ENCODE results near the gene USP20. TPM values are rescaled to one million over a fixed set of nuclear protein-coding genes. Genes with fewer than 3 reads are reported as not detected.

The USP20 gene
- total and polyA plus RNA-seq, 2 donors (not counting 3 experiments of a cell fraction or from before 2014, with no cell fraction given): 13.4 to 25.9 TPM

DNA sequence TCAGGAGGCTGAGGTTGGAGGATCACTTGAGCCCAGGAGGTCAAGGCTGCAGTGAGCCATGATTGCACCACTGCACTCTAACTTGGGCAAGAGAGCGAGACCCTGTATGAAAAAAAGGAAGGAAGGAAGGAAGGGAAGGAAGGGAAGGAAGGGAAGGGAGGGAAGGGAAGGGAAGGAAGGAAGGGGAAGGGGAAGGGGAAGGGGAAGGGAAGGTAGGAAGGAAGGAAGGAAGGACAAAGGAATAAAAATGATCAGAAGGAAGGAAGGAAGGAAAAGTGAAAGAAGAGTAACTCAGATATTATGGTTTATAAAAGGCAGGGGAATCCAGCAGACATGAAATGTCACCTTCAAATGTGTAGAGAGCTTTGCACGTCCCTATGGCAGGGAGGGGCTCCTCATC is 64.4 kb downstream of the USP20 start:
- ChIA-PET CTCF (no interaction called here), POLR2A (no interaction called here)
- no peaks in the 10 kb centered on the region for H4K20me1 ChIP-seq (replicated peaks; ENCODE audit: control insufficient read depth, extremely low read depth, insufficient read depth, low read length)
- no peak overlapping the region for H3K4me2 ChIP-seq (ENCODE audit: insufficient read depth, low read length)
- no peaks in the 10 kb centered on the region for H3K79me2 ChIP-seq (ENCODE audit: control insufficient read depth, insufficient read depth, low read length)
- no peak overlapping the region for H3K27ac ChIP-seq (ENCODE audit: insufficient read depth, low read depth, low read length)
- DNase-seq (ENCODE audit: low read depth, low spot score) (no peak), FAIRE-seq (no peak)
- TF ChIP-seq FOS (IDR thresholded peaks at IDR 0.05; ENCODE audit: borderline replicate concordance, insufficient read depth, low read length): no peak
- intact Hi-C loops (cut with micrococcal nuclease) (no loop called here), dilution Hi-C loops (cut with MboI; ENCODE audit: extremely low pct_ligation_motif_present, low sequenced_read_pairs) (no loop called here)
- H3K9me1 ChIP-seq (replicated peaks; ENCODE audit: control insufficient read depth, extremely low read depth, insufficient read depth, low read length): no peaks in the 10 kb centered on the region
- H3K4me1 ChIP-seq (ENCODE audit: control insufficient read depth, extremely low read depth, insufficient read depth, low read length): peaks cover 5% of the 10 kb centered on the region
- H3K27me3 ChIP-seq (ENCODE audit: control insufficient read depth in 2 of 2, insufficient read depth in 2 of 2, low read length in 2 of 2): no peaks in the 10 kb centered on the region
- no peaks in the 10 kb centered on the region for H3K9me3 ChIP-seq (replicated peaks; ENCODE audit: control insufficient read depth, insufficient read depth, low read length)
- BruUV-seq (replicated peaks): no TSS peak
- H3K36me3 ChIP-seq (ENCODE audit: control insufficient read depth in 2 of 2, extremely low read depth in 1 of 2, insufficient read depth in 2 of 2, low read length in 2 of 2): peaks cover 0 to 27% of the 10 kb centered on the region in 2 experiments
- no peak overlapping the region for H2AFZ ChIP-seq (ENCODE audit: low read depth, low read length)
- H3K9ac ChIP-seq (replicated peaks; ENCODE audit: extremely low read depth, insufficient read depth, low read length): no peak overlapping the region
- H3K4me3 ChIP-seq (replicated peaks in 1 of 3; ENCODE audit: insufficient read depth in 1 of 3, low read depth in 1 of 3, low read length in 3 of 3): no peak overlapping the region

DNA sequence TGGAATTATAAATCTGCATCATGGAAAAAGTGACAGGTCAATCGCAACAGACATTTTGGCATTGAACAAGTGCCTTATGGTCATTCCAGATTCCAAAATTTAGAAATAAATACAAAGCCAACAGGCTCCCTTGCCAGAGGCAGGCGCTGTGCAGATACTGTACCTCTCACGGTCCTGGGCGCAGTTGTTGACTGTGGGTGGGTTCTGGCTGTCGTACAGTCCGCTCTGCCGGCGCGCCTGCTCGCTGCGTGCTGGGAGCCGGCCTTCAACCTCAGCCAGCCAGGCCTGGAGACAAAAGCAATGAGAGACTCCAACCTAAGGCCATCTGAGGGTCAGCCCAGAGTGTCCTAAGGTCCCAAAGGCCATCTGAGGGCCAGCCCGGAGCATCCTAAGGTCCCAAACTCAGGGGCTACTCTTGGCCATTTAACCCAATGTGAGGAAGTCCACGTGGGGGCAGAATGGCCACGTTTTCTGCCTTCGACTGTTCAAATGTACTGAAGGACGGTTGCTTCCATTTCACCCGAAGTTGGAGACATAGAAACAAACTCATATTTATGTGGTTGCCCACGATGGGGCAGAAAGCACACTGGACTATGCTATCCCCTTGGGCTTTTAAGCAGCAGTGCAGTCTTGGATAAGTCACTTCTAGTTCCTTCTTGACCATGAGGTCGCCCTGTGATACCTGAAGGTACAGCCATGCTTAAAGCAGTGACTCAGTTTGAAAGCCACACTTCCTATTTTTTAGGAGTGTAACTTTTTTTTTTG is 65.2 kb downstream of the USP20 start:
- Histone ChIP-seq H3K9me1 (replicated peaks; ENCODE audit: control insufficient read depth, extremely low read depth, insufficient read depth, low read length) (no peaks in the 10 kb centered on the region), H3K79me2 (ENCODE audit: control insufficient read depth, insufficient read depth, low read length) (no peaks in the 10 kb centered on the region), H3K9me3 (replicated peaks; ENCODE audit: control insufficient read depth, insufficient read depth, low read length) (no peaks in the 10 kb centered on the region), H4K20me1 (replicated peaks; ENCODE audit: control insufficient read depth, extremely low read depth, insufficient read depth, low read length) (no peaks in the 10 kb centered on the region), H3K36me3 (ENCODE audit: control insufficient read depth in 2 of 2, extremely low read depth in 1 of 2, insufficient read depth in 2 of 2, low read length in 2 of 2) (peaks cover 0 to 23% of the 10 kb centered on the region in 2 experiments), H3K27me3 (ENCODE audit: control insufficient read depth in 2 of 2, insufficient read depth in 2 of 2, low read length in 2 of 2) (no peaks in the 10 kb centered on the region), H3K9ac (replicated peaks; ENCODE audit: extremely low read depth, insufficient read depth, low read length) (no peak overlapping the region), H3K4me1 (ENCODE audit: control insufficient read depth, extremely low read depth, insufficient read depth, low read length) (peaks cover 5% of the 10 kb centered on the region), H3K4me2 (ENCODE audit: insufficient read depth, low read length) (no peak overlapping the region), H3K4me3 (replicated peaks in 1 of 3; ENCODE audit: insufficient read depth in 1 of 3, low read depth in 1 of 3, low read length in 3 of 3) (no peak overlapping the region), H3K27ac (ENCODE audit: insufficient read depth, low read depth, low read length) (no peak overlapping the region), H2AFZ (ENCODE audit: low read depth, low read length) (no peak overlapping the region)
- ChIA-PET POLR2A (no interaction called here), CTCF (no interaction called here)
- dilution Hi-C loops (cut with MboI; ENCODE audit: extremely low pct_ligation_motif_present, low sequenced_read_pairs) (no loop called here), intact Hi-C loops (cut with micrococcal nuclease) (no loop called here)
- no TSS peak for BruUV-seq (replicated peaks)
- DNase-seq (ENCODE audit: low read depth, low spot score) (no peak), FAIRE-seq (no peak)
- TF ChIP-seq GATA2 (IDR thresholded peaks at IDR 0.05; ENCODE audit: insufficient read depth, insufficient read length, low read depth, low read length) (no peak), EZH2 (IDR thresholded peaks at IDR 0.05; ENCODE audit: borderline replicate concordance, low read depth, low read length, severe bottlenecking) (no peak), MYC (IDR thresholded peaks at IDR 0.05; ENCODE audit: low read depth, low read length) (no peak), POLR2AphosphoS5 (IDR thresholded peaks at IDR 0.05; ENCODE audit: insufficient read depth, low read depth, low read length) (no peak), JUN (IDR thresholded peaks at IDR 0.05; ENCODE audit: borderline replicate concordance, insufficient read depth, insufficient read length, low read depth) (no peak), POLR2A (IDR thresholded peaks at IDR 0.05; ENCODE audit: low read depth, low read length) (no peak), FOS (IDR thresholded peaks at IDR 0.05; ENCODE audit: borderline replicate concordance, insufficient read depth, low read length) (no peak)
- TF ChIP-seq, protein P1, sequence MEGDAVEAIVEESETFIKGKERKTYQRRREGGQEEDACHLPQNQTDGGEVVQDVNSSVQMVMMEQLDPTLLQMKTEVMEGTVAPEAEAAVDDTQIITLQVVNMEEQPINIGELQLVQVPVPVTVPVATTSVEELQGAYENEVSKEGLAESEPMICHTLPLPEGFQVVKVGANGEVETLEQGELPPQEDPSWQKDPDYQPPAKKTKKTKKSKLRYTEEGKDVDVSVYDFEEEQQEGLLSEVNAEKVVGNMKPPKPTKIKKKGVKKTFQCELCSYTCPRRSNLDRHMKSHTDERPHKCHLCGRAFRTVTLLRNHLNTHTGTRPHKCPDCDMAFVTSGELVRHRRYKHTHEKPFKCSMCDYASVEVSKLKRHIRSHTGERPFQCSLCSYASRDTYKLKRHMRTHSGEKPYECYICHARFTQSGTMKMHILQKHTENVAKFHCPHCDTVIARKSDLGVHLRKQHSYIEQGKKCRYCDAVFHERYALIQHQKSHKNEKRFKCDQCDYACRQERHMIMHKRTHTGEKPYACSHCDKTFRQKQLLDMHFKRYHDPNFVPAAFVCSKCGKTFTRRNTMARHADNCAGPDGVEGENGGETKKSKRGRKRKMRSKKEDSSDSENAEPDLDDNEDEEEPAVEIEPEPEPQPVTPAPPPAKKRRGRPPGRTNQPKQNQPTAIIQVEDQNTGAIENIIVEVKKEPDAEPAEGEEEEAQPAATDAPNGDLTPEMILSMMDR (IDR thresholded peaks at IDR 0.05; ENCODE audit: extremely low read depth in 1 of 2, insufficient read depth in 1 of 2, low read depth in 1 of 2, low read length in 2 of 2): no peak
- TF ChIP-seq, protein P2, sequence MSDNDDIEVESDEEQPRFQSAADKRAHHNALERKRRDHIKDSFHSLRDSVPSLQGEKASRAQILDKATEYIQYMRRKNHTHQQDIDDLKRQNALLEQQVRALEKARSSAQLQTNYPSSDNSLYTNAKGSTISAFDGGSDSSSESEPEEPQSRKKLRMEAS (IDR thresholded peaks at IDR 0.05; ENCODE audit: insufficient read depth, insufficient read length): no peak
